Sigmoid colon (tissue), 4 donors: Measurements from ENCODE around the gene CEP57L1.

ENCODE experiments used
- EP300 ChIP-seq, 4 donors: sonication (generic); formaldehyde crosslinking; IDR thresholded peaks; one replicate each; pipeline ENCODE4 v1.6.1; 2017; ENCODE audit warnings: antibody characterized with exemption in 4 of 4
- POLR2A ChIP-seq, 2 donors: fragments of 450-650 bp; IDR thresholded peaks; one replicate each; pipeline ENCODE4 v1.6.1; 2016; ENCODE audit warnings: antibody characterized with exemption in 2 of 2, mild to moderate bottlenecking in 2 of 2, moderate library complexity in 2 of 2
- POLR2AphosphoS5 ChIP-seq, 4 donors: sonication (generic); formaldehyde crosslinking; IDR thresholded peaks; one replicate each; pipeline ENCODE4 v1.6.1; 2017; ENCODE audit warnings: antibody characterized with exemption in 4 of 4
- TF ChIP-seq, protein P1 (sequence below), 4 experiments: fragments of 450-650 bp in 3 of 4; fragments of 200-600 bp in 1 of 4; IDR thresholded peaks; one replicate each; pipeline ENCODE4 v1.5.1; 2016 to 2019; ENCODE audit warnings: antibody characterized with exemption in 4 of 4, mild to moderate bottlenecking in 3 of 4, moderate library complexity in 2 of 4

GRCh38 chr6:109102762-109103161 is 7.5 kb downstream of the CEP57L1 start:
- TF ChIP-seq, protein P1, sequence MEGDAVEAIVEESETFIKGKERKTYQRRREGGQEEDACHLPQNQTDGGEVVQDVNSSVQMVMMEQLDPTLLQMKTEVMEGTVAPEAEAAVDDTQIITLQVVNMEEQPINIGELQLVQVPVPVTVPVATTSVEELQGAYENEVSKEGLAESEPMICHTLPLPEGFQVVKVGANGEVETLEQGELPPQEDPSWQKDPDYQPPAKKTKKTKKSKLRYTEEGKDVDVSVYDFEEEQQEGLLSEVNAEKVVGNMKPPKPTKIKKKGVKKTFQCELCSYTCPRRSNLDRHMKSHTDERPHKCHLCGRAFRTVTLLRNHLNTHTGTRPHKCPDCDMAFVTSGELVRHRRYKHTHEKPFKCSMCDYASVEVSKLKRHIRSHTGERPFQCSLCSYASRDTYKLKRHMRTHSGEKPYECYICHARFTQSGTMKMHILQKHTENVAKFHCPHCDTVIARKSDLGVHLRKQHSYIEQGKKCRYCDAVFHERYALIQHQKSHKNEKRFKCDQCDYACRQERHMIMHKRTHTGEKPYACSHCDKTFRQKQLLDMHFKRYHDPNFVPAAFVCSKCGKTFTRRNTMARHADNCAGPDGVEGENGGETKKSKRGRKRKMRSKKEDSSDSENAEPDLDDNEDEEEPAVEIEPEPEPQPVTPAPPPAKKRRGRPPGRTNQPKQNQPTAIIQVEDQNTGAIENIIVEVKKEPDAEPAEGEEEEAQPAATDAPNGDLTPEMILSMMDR (IDR thresholded peaks at IDR 0.05), result no peak
- TF ChIP-seq POLR2A (IDR thresholded peaks at IDR 0.05) (no peak), EP300 (IDR thresholded peaks at IDR 0.05) (no peak), POLR2AphosphoS5 (IDR thresholded peaks at IDR 0.05) (no peak)
